HPDE6-E6E7 (cell line): Measurements from ENCODE around the gene LDLRAD4.
"Not testable (repeated sequence)": the region's sequence is repeated elsewhere in the genome, so short reads cannot be mapped to it uniquely, and the experiment has no call there.

Source experiments
- DNase-seq: peaks from one replicate; pipeline ENCODE4 v3.0.0; 2011; ENCODE audit warnings: missing footprints; ENCODE audit errors: extremely low spot score

The LDLRAD4 gene

DNA sequence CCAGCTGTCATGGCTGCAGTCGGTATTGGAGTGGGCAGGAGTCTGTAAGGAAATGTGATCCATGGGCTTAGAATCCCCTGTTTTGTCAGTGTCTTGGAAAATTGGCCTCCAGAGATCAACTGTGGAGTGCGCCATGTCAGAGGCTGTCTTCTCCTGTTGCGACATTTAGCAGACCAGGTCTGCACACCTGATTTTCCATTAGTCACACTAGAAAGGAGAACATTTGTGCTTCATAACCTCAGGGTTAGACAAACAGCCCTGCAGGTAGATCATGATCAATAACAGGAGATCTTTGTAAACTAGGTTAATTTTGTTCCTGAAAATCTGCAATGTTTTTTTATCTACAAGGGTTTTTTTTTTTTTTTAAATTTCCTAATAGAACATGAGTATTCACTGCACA, 28.0 kb downstream of the LDLRAD4 start:
- DNase-seq = no peak

DNA sequence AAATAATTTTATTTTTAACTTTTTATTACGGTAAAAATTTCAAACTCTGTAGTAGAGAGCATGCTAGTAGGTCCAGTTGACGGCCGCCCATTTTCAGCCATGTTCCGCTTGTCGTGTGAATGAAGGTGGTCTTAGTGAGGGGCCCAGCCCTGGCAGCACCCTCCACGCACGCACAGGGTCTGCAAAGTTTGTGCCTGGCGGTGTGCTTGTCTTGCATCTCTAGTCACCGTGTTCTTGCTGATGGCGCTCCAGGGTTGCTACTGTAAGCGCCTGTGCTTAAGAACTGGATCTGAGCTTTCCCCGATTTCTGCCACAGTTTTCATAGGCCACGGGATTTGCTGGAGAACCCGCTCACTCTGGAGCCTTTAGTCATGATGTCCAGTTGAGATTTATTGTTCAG, 28.9 kb downstream of the LDLRAD4 start:
- DNase-seq = no peak

DNA sequence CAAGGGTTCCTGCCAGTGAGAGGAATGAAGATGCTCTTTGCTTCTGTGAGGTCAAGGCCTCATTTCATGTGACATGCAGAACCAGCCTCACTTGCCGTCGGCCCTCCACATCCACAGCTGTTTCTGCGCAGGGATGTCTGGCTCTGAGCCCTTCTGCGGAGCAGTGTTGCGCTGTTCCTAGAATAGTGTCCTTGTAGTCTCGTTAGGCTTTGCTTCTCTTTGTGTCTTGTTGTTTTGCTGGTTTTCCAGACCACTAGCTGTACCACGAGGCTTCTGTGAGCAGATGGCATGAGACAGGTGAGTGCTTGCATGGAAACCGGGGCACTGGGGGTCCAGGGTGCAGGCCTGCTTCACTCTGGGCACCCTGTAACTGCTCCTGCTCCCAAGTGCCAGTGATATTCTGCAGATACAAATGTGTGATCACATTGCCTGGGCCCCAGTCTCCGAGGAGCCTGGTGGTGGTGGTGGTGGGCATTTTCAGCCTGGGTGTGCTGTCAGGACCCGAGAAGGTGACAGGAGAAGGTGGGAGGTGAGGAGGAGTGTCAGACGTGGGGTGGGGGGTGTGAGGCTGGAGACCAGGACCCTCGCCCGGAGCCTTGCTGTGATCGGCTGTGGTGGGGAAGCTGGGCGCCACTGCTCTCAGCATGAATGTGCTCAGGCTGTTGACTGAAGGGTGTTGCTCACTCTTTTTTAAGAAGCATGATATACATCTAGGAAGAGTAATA, 34.3 kb downstream of the LDLRAD4 start:
- DNase-seq = no peak

DNA sequence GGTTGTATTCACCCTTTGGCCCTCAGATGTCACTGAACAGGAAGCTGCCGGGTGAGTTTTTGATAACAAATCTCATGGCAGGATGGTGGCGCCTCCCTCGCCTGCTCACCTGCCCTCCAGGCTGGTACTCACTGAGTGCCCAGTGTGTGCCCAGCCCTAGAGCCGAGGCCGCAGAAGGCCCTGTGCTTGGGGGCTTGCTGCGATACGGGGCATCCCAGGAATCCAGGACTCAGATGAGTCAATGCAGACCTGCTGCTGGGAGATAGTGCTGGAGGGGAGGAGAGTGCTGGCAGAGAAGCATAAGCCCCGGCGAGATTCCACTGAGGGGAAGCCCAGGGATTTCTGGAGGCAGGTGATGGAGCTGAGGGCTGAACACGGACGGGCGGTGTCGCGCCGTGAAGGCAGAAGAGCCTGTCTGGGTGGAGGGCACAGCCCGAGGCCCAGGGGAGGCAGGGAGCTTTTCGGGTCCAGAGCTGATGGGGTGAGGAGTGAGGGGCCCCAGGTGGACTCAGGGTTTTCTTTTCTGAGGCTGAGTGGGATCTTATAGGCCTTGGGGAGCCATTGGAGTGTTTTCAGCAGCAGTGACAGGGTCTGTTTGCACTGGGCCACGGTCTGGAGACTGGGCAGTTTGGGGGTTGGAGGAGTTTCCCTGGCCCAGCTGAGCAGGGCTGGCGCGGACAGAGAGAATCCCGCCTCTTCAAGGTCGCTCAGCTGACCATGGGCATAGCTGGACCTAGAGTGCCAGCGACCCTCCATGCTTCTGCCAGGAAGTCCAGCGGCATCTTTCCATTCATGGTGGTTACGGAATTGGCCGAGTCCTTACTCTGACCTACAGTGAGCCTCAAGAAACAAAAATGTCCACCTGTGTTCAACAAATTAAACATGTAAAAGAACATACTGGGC, 35.5 kb downstream of the LDLRAD4 start:
- no peak for DNase-seq

DNA sequence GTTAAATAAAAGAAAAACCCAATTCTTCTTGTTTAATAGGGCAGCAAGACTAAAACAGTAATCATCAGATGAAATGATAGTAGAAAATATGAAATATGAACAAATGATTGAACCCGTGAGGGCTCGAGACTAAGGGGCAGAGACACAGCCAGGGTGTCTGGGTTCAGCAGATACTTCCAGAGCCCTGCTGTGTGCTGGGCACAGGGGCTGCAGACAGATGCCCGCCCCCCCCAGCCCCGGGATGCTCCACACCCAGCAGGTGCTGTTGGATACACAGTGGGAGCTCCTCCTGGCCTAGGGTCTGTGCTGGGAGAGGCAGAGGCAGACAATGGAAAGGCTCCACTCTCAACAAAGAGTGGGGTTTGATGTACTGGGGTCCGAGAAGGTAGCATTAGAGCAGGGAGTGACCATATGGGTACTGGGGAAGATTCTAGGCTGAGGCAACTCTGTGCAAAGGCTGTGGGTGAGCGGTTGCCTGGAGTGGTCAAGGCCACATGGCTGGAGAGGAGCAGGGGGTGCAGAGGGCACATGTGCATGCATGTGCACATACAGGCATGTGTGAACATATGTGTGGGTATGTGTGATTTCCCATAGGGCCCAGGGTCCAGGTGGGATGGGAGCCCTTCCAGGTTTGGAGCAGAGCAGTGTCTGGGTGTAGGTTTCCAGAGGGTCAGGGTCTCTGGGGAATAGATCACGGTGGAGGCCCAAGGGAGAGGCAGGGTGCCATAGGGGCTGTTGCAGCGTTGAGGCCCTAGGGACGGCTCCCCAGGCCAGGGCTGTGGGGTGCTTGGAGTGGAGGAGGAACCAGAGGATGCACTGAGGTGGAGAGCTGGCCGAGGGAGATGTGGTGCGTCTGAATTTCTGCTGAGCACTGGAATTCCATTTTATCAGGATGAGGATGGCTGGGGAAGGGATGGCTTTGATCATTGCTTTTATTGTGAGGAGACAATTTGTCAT, 36.7 kb downstream of the LDLRAD4 start:
- no peak for DNase-seq

DNA sequence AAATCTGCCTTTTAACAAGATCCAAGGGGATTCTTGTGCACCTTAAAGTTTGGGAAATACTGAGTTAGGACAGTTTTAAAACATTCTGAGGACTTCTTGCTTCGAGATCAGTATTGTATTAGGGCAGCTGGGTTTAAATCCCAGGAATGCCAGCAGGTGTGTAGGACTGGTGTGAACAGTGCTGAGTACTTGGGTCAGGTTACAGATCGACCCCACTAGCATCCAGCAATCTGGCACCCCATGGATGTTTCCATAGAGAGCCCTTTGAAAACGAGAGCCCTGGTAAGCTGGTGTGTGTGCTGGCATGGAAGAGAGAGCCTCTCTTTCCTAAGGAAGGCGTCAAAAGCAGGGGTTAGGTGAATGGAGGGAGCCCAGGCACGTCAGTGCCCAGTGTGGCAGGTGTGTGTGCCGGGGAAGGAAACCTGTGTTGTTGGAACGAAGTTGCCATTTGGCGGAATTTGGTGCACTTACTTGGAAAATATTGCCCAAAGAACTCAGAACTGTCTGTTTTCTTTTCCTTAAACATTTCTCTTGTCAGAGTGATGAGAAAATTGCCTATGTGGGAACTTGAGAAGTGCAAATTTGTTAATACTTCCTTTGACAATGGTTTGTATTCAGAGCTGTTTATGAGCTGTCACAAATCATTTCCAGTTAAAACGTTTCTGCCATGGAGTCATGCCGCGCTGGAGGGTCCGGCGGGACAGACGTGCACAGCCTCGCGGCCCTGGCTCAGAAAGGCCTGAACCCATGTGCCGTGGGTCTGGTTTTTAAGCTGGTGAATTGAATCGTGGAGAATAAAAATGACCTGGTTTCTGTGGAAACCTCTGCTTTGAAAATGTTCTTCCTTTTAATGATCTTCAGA, 38.1 kb downstream of the LDLRAD4 start:
- no peak for DNase-seq

DNA sequence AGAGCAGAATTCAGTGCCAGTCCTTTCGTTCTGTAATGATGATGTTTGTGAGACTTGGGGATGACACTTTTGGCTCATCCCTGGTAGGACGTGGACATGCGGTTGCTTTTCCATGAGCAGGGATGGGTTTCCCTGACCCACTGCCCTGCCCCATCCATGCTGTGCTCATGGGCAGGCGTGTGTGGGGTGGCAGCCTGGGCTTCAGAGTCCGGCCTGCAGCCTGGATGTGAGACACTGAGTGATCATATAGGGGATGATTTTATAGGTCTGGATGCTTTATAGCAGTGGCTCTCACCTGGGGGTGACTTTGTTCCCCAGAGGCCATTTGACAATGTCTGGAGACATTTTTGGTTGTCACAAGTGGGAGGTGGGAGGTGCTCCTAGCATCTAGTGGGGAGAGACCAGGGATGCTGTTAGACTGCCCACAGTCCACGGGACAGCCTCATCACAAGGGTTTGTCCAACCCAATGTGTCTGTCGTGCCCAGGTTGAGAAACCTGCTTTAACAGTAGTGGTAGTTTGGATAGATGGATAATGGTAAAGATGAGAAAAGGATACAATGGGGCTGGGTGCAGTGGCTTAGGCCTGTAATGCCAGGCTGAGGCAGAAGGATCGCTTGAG, 38.9 kb downstream of the LDLRAD4 start:
- DNase-seq = no peak

DNA sequence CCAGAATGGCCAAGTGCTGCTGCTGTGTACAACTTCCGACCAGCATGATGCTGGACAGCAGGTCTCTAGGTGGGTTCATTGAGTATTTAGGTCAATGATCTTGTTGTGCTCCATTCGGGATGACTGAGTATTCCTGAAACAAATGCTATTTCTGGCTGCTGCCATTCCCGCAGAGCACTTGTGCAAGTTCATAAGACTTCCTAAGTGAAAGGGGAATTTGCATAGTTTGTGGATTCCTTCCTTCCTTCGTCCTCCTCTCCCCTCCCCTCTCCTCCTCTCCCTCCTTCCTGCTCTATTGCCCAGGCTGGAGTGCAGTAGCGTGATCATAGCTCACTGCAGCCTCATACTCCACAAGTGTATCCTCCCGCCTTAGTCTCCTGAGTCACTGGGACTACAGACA, 40.4 kb downstream of the LDLRAD4 start:
- no peak for DNase-seq

DNA sequence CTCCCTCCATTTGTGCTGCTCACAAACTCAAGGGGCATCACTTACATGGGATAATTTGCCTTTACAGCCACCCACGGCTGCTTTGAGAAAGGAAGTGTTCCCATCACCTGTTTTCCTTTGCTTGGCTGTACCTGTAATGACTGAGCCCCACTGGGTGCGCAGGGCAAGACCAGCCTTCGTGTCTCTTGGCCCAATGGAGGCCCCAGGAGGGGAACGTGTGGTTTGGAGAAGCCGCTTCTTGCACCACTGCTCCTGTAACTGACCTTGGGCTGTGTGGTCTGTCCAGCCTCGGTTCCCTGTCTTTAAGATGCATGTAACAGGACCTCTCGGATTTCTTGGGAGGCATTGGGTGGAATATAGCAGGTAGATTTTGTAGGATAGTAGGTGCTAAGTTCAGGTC, 41.1 kb downstream of the LDLRAD4 start:
- DNase-seq = no peak

DNA sequence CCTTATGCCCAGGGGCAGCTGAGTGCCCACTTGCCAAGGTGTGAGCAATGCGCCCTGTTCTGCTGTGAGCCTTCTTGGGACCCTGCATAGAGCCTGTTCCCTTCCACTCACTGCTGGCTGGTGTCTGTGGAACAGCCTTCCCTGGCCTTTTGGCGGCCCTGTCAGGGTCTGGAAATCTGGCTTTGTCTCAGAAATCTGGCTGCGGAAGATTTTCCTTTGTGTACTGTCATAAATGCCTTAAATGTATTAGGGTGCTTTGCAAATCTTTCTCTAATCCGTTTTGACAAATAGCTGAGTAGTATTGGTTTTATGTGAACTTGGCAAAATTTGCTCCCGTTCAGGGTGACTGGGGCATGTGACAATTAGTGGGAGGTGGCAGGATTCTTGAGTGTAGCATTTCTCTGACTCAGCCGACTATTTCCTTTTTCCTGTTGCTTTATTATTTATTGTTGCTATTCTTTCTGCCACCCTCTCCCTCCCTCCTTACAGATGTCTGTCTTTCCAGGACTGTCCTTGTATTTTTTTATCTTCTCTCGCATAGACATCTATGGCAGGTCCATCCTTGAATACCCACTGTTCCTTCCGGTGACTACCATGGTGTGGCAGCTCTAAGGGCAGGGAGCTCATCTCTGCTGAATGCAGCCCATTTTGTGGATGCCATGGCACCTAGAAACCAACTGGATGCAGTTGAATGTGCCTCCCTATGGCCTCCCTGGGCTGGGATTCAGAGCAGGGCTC, 41.8 kb downstream of the LDLRAD4 start:
- DNase-seq = no peak

DNA sequence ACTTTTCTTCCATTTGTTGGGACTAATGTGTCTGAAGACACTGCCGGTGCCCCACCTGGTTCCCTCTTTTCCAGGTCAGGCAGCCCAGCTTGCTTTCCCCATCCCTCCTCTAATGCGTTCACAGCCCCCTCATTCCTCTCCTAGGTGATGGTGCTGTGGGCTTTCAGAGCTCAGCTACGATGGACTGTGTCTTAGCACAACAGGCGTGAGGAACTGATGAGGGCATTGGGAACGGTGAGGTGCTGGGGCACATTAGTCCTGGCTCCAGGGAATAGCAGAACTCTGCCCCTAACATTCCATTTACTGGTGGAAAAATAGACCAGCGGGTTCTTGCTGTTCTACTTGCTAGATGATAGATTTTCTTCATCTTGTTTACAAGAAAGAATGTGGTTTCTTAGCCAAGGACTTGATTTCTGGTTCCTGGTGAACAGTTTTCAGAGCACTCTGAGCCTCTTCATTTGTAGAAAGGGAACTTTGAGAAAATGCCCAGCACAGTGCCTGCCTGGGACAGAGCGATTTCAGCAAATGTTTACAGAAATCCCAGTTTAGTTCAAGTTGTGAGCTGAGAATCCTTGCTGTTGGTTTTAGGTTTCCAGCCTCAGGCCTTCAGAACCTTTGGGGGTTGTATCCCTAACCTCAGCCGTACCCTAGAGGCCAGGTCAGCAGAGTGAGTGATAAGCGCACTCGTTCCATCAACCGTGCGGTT, 42.5 kb downstream of the LDLRAD4 start:
- no peak for DNase-seq

DNA sequence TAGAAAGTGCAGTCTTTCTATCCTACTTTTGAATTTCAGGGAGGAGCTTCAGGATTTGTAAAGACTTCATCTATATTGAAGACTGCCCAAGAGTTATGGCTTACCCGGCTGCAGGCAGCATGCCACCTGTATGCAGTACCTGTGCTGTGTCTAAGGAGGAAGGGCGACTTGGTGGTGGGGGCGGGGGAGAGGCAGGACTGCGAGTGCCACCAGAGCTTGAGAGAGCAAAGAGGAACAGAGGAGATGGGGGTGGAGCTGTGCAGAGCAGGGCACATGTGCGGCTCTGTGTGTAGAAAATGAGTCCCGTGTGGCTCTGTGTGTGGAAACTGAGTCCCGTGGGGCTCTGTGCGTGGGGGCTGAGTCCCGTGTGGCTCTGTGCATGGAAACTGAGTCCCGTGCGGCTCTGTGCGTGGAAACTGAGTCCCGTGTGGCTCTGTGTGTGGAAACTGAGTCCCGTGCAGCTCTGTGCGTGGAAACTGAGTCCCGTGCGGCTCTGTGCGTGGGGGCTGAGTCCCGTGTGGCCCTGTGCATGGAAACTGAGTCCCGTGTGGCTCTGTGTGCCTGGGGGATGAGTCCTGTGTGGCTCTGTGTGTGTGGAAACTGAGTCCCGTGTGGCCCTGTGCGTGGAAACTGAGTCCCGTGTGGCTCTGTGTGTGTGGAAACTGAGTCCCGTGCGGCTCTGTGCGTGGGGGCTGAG, 43.2 kb downstream of the LDLRAD4 start:
- no peak for DNase-seq

DNA sequence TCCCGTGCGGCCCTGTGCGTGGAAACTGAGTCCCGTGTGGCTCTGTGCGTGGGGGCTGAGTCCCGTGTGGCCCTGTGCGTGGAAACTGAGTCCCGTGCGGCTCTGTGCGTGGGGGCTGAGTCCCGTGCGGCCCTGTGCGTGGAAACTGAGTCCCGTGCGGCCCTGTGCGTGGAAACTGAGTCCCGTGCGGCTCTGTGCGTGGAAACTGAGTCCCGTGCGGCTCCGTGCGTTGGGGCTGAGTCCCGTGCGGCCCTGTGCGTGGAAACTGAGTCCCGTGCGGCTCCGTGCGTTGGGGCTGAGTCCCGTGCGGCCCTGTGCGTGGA, 43.8 kb downstream of the LDLRAD4 start:
- DNase-seq = not testable (repeated sequence)

DNA sequence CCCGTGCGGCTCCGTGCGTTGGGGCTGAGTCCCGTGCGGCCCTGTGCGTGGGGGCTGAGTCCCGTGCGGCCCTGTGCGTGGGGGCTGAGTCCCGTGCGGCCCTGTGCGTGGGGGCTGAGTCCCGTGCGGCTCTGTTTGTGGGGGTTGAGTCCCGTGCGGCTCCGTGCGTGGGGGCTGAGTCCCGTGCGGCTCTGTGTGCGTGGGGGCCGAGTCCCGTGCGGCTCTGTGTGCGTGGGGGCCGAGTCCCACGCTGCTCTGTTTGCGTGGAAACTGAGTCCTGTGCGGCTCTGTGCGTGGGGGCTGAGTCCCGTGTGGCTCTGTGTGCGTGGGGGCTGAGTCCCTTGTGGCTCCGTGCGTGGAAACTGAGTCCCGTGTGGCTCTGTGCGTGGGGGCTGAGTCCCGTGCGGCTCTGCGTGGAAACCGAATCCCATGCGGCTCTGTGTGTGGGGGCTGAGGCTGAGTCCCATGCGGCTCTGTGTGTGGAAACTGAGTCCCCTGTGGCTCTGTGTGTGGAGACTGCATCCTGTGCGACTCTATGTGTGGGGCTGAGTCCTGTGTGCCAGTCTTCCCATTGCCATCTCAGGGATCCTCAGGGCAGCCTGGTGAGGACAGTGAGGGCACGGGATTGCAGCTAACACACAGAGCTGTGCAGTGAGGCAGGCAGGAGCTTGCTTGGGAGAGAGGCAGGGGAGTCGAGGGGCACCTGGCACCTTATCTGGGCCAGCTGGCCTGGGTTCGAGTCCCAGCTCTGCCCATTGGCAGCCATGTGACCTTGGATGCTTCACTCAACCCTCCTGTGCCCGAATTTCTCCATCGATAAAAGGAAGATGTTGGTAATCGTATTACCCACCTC, 44.5 kb downstream of the LDLRAD4 start:
- DNase-seq = no peak

DNA sequence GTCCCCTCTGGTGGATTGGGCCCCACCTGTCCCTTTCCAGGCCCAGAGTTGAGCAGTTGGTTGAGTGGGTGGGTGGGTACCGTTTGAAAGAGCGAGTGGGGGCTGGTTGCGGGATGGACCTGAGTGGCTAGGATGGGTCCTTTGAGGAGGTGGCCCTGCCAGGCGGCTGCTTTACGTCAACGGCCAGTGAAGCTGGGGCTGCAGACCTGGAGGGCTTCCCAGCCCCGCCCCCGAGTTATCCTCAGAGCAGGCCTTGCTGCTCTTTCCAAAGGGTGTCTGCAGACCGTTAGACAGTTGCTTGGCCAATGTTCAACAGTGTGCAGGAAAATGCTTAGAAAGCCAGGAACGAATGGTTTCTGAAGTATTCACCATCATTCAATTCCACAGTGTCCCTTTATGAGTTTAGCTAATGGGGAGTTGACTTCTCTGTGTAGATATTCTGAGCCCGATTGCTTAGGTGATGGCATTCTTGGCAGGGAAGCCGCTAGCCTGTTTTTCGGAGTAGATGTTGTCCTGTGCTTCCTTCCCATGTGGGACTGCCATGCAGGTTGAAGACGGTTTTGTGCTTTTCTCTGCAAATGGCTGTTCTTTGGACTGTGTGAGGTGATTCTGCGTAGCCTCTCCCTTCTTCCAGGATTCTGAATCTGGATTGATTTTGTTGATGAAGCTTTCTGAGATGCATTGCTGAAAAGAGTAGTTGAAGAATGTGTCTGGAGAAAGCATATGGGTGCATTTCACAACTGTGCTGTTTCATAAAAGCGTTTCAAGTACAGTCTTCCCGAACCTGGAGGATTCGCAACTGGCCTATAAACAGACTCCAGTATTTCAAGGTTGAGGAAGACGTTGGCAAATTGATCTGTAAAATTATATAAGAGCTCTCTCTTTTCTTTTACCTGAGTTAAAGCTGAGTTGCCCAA, 45.8 kb downstream of the LDLRAD4 start:
- no peak for DNase-seq

DNA sequence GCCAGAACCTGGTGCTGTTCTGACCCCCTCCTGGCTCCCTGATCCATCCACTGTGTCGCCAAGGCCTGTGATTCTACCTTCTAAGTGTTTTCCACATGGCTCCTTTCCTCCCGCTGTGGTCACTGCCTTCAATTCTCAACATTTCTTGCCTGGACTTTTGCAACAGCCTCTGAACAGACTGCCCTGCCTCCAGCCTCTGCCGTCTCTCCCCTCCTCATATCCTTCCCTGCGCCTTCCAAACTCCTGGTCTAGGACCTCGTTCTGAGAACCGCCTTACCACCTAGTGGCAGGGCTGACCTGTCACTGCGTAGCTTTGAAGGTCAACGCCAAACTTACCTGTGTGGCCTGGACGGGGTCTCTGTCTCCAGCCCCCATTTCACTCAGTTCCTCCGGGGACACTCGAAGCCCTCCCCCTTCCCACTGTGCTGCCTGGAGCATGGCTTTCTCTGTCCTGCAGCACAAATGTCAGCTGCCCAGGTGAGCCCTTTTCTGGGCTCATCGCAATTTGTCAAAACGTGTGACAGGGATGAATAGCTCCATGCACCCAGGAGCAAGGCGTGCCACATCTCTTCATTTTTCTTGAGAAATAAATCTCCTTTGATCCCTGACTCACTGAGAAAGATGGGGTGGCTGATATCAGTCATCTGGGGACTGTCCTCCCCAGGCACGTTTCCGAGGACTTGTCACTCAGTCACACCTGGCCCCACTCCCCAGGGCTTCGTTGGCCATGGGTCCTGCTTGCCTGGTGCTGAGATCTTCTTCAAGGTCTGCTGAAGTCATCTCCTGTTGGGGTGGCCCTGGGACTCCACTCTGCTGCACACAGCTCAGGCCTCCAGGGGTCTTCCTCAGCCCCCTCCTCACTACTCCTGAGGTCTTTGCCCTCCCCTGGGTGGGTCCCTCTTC, 46.7 kb downstream of the LDLRAD4 start:
- no peak for DNase-seq
